ENCODE data around the gene RNF157. TPM values are rescaled to one million over a fixed set of nuclear protein-coding genes. Genes with fewer than 3 reads are reported as not detected.
A peak's percentile ranks its signal among the peaks of the same experiment; 100 is the strongest.

RNF157 gene
- polyA plus RNA-seq, 2 of the 4 experiments (the other 2 are of a cell fraction) = 7.2 to 8.5 TPM

DNA sequence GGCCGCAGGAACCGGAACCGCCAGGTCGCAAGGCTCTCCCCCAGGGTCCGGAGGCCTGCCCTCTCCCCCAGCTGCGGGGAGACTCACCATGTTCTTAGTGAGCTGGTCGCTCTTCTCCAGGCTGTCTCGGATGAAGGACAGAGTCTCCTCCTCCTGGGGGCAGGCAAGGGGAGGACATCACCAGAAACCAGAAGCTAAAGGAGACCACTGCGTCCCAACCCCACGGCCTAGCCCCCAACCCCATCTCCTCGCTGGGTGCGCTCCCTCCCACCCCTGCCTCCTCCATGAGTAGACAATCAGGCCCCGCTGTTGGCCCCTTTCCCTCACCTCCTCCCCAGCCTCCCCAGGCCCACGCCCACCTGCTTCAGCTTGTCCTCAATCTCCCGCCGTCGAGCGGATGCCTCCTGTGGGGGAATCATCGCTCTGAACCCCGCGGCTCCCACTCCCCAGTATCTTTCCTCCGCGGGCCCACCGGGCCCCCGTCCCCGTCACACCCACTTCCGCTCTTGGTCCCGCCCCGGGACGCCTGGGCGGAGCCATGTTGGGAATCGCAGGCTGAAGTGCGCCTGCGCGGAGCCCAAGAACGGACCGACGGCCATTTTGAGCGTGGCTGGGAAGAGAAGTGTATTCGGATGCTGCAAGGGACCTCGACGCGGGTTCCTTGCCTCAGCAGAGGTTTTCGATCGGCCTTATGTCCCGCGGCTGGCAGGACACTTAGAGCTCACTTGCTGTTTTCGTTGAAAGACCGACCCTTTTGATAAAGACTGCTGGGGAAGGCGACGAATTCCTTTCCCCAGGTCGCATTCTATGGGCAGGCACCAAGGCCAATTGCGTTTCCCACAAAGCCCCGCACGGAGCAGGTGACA, 136.8 kb downstream of the RNF157 start, which contains the start of gene EXOC7 (continued):
- TF ChIP-seq, protein P1, sequence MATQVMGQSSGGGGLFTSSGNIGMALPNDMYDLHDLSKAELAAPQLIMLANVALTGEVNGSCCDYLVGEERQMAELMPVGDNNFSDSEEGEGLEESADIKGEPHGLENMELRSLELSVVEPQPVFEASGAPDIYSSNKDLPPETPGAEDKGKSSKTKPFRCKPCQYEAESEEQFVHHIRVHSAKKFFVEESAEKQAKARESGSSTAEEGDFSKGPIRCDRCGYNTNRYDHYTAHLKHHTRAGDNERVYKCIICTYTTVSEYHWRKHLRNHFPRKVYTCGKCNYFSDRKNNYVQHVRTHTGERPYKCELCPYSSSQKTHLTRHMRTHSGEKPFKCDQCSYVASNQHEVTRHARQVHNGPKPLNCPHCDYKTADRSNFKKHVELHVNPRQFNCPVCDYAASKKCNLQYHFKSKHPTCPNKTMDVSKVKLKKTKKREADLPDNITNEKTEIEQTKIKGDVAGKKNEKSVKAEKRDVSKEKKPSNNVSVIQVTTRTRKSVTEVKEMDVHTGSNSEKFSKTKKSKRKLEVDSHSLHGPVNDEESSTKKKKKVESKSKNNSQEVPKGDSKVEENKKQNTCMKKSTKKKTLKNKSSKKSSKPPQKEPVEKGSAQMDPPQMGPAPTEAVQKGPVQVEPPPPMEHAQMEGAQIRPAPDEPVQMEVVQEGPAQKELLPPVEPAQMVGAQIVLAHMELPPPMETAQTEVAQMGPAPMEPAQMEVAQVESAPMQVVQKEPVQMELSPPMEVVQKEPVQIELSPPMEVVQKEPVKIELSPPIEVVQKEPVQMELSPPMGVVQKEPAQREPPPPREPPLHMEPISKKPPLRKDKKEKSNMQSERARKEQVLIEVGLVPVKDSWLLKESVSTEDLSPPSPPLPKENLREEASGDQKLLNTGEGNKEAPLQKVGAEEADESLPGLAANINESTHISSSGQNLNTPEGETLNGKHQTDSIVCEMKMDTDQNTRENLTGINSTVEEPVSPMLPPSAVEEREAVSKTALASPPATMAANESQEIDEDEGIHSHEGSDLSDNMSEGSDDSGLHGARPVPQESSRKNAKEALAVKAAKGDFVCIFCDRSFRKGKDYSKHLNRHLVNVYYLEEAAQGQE (IDR thresholded peaks at IDR 0.05) = no peak
- TF ChIP-seq, protein P2, sequence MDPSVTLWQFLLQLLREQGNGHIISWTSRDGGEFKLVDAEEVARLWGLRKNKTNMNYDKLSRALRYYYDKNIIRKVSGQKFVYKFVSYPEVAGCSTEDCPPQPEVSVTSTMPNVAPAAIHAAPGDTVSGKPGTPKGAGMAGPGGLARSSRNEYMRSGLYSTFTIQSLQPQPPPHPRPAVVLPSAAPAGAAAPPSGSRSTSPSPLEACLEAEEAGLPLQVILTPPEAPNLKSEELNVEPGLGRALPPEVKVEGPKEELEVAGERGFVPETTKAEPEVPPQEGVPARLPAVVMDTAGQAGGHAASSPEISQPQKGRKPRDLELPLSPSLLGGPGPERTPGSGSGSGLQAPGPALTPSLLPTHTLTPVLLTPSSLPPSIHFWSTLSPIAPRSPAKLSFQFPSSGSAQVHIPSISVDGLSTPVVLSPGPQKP (IDR thresholded peaks at IDR 0.05; ENCODE audit: low read depth, low read length) = no peak
- TF ChIP-seq RNF2 (IDR thresholded peaks at IDR 0.05; ENCODE audit: borderline replicate concordance, low read depth) = no peak
- TF ChIP-seq HDAC2 (IDR thresholded peaks at IDR 0.05) = no peak
- TF ChIP-seq, protein P3, sequence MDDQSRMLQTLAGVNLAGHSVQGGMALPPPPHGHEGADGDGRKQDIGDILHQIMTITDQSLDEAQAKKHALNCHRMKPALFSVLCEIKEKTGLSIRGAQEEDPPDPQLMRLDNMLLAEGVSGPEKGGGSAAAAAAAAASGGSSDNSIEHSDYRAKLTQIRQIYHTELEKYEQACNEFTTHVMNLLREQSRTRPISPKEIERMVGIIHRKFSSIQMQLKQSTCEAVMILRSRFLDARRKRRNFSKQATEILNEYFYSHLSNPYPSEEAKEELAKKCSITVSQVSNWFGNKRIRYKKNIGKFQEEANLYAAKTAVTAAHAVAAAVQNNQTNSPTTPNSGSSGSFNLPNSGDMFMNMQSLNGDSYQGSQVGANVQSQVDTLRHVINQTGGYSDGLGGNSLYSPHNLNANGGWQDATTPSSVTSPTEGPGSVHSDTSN (IDR thresholded peaks at IDR 0.05) = no peak; the same call in 1 of the 2 replicates
- no peak for TF ChIP-seq CHD2 (IDR thresholded peaks at IDR 0.05; ENCODE audit: low read length, partially characterized antibody)
- no peak for TF ChIP-seq RCOR1 (IDR thresholded peaks at IDR 0.05; ENCODE audit: low read depth, low read length)
- no peak for TF ChIP-seq POLR2AphosphoS2 (conservative IDR thresholded peaks at IDR 0.05; ENCODE audit: low read length)
- TF ChIP-seq, protein P4, sequence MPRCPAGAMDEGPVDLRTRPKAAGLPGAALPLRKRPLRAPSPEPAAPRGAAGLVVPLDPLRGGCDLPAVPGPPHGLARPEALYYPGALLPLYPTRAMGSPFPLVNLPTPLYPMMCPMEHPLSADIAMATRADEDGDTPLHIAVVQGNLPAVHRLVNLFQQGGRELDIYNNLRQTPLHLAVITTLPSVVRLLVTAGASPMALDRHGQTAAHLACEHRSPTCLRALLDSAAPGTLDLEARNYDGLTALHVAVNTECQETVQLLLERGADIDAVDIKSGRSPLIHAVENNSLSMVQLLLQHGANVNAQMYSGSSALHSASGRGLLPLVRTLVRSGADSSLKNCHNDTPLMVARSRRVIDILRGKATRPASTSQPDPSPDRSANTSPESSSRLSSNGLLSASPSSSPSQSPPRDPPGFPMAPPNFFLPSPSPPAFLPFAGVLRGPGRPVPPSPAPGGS (IDR thresholded peaks at IDR 0.05) = peak; percentile 71; the same call in 2 of the 3 replicates
- TF ChIP-seq ZNF302 (CRISPR knock-in tag; IDR thresholded peaks at IDR 0.05) = no peak
- TF ChIP-seq NFE2L2 (conservative IDR thresholded peaks at IDR 0.05; ENCODE audit: low read length) = no peak
- TF ChIP-seq ESRRA (IDR thresholded peaks at IDR 0.05; ENCODE audit: borderline replicate concordance, low read length) = no peak
- TF ChIP-seq NR3C1 (IDR thresholded peaks at IDR 0.05) = no peak
- TF ChIP-seq, protein P5, sequence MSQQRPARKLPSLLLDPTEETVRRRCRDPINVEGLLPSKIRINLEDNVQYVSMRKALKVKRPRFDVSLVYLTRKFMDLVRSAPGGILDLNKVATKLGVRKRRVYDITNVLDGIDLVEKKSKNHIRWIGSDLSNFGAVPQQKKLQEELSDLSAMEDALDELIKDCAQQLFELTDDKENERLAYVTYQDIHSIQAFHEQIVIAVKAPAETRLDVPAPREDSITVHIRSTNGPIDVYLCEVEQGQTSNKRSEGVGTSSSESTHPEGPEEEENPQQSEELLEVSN (IDR thresholded peaks at IDR 0.05; ENCODE audit: borderline replicate concordance, low read depth) = peak; percentile 88
- TF ChIP-seq, protein P6, sequence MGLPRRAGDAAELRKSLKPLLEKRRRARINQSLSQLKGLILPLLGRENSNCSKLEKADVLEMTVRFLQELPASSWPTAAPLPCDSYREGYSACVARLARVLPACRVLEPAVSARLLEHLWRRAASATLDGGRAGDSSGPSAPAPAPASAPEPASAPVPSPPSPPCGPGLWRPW (IDR thresholded peaks at IDR 0.05) = no peak
- TF ChIP-seq RFX5 (IDR thresholded peaks at IDR 0.05) = no peak
- TF ChIP-seq CEBPB (IDR thresholded peaks at IDR 0.05) = no peak; a peak in 1 of 4 replicates
- no peak for TF ChIP-seq JUNB (IDR thresholded peaks at IDR 0.05)
- TF ChIP-seq, protein P7, sequence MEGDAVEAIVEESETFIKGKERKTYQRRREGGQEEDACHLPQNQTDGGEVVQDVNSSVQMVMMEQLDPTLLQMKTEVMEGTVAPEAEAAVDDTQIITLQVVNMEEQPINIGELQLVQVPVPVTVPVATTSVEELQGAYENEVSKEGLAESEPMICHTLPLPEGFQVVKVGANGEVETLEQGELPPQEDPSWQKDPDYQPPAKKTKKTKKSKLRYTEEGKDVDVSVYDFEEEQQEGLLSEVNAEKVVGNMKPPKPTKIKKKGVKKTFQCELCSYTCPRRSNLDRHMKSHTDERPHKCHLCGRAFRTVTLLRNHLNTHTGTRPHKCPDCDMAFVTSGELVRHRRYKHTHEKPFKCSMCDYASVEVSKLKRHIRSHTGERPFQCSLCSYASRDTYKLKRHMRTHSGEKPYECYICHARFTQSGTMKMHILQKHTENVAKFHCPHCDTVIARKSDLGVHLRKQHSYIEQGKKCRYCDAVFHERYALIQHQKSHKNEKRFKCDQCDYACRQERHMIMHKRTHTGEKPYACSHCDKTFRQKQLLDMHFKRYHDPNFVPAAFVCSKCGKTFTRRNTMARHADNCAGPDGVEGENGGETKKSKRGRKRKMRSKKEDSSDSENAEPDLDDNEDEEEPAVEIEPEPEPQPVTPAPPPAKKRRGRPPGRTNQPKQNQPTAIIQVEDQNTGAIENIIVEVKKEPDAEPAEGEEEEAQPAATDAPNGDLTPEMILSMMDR (IDR thresholded peaks at IDR 0.05) = no peak
- TF ChIP-seq KDM5A (IDR thresholded peaks at IDR 0.05) = no peak
- no peak for TF ChIP-seq SREBF2 (IDR thresholded peaks at IDR 0.05)
- TF ChIP-seq EP300 (IDR thresholded peaks at IDR 0.05) = no peak
- TF ChIP-seq ZSCAN20 (CRISPR knock-in tag; IDR thresholded peaks at IDR 0.05) = no peak
- TF ChIP-seq RAD21 (conservative IDR thresholded peaks at IDR 0.05 in 1 of 2, IDR thresholded peaks at IDR 0.05 in 1 of 2) = no peak
- TF ChIP-seq RARB (CRISPR knock-in tag; IDR thresholded peaks at IDR 0.05) = no peak
- TF ChIP-seq TFCP2L1 (CRISPR knock-in tag; IDR thresholded peaks at IDR 0.05) = 0 out of 2 replicates have a peak, but pooled peaks have one; percentile 36
- no peak for TF ChIP-seq HEYL (CRISPR knock-in tag; IDR thresholded peaks at IDR 0.05)
- no peak for TF ChIP-seq NPAS2 (CRISPR knock-in tag; IDR thresholded peaks at IDR 0.05; ENCODE audit: borderline replicate concordance)
- no peak for TF ChIP-seq CBX2 (IDR thresholded peaks at IDR 0.05; ENCODE audit: borderline replicate concordance, low read depth)
